Uterus (tissue), 2 donors: ENCODE measurements around the gene GZMH.

ENCODE experiments used
- POLR2A ChIP-seq, 2 donors: fragments of 450-650 bp; IDR thresholded peaks; one replicate each; pipeline ENCODE4 v1.6.1; 2016; ENCODE audit warnings: antibody characterized with exemption in 2 of 2, mild to moderate bottlenecking in 1 of 2, moderate library complexity in 1 of 2
- TF ChIP-seq, protein P1 (sequence below), 4 experiments: fragments of 200-600 bp in 2 of 4; fragments of 450-650 bp in 2 of 4; sonication (generic) in 2 of 4; IDR thresholded peaks; one replicate each; pipeline ENCODE4 v1.5.1; 2016 to 2019; ENCODE audit warnings: antibody characterized with exemption in 4 of 4, mild to moderate bottlenecking in 2 of 4, moderate library complexity in 1 of 4

GRCh38 chr14:24595073-24595808, 14.2 kb downstream of the GZMH start:
- TF ChIP-seq, protein P1, sequence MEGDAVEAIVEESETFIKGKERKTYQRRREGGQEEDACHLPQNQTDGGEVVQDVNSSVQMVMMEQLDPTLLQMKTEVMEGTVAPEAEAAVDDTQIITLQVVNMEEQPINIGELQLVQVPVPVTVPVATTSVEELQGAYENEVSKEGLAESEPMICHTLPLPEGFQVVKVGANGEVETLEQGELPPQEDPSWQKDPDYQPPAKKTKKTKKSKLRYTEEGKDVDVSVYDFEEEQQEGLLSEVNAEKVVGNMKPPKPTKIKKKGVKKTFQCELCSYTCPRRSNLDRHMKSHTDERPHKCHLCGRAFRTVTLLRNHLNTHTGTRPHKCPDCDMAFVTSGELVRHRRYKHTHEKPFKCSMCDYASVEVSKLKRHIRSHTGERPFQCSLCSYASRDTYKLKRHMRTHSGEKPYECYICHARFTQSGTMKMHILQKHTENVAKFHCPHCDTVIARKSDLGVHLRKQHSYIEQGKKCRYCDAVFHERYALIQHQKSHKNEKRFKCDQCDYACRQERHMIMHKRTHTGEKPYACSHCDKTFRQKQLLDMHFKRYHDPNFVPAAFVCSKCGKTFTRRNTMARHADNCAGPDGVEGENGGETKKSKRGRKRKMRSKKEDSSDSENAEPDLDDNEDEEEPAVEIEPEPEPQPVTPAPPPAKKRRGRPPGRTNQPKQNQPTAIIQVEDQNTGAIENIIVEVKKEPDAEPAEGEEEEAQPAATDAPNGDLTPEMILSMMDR (IDR thresholded peaks at IDR 0.05) = no peak
- no peak for TF ChIP-seq POLR2A (IDR thresholded peaks at IDR 0.05)
